Measurements from ENCODE around the gene SLAMF1. TPM values are rescaled to one million over a fixed set of nuclear protein-coding genes. Genes with fewer than 3 reads are reported as not detected.

SLAMF1 gene
- total and polyA plus RNA-seq, 2 donors (not counting 1 experiment from before 2014, with no cell fraction given), result 20.7 to 42.3 TPM

GRCh38 chr1:160590488-160590887, 56.4 kb downstream of the SLAMF1 start:
- ATAC-seq (ENCODE audit: low read depth) (no peak), DNase-seq (no peak)
- H3K79me2 ChIP-seq (ENCODE audit: control insufficient read depth, insufficient read depth, low read length), result no peaks in the 10 kb centered on the region
- Mint-ChIP-seq H3K4me1 (peaks cover 9% of the 10 kb centered on the region), H3K27me3 (no peaks in the 10 kb centered on the region), H3K9me3 (ENCODE audit: insufficient read depth) (peaks cover 6% of the 10 kb centered on the region), H3K27ac (no peak overlapping the region), H3K4me3 (no peak overlapping the region)
- no peaks in the 10 kb centered on the region for H3K36me3 ChIP-seq (replicated peaks in 1 of 2; ENCODE audit: control extremely low read depth in 1 of 2, control insufficient read depth in 1 of 2, extremely low read depth in 1 of 2, insufficient read depth in 2 of 2, low read length in 1 of 2)
- H3K27me3 ChIP-seq (replicated peaks in 1 of 4; ENCODE audit: control extremely low read depth in 1 of 4, control insufficient read depth in 3 of 4, insufficient read depth in 4 of 4, low read length in 3 of 4), result no peaks in the 10 kb centered on the region
- H3K4me2 ChIP-seq (replicated peaks; ENCODE audit: low read depth, low read length, poor library complexity, severe bottlenecking), result no peak overlapping the region
- CTCF ChIA-PET, result interaction anchor here (1.0 to 1.6 kb wide), 3 partner anchors 19 to 214 kb away, joined by 3 read pairs; no protein-coding TSS in a partner anchor
- H3K4me3 ChIP-seq (ENCODE audit: control extremely low read depth in 1 of 5, extremely low read depth in 1 of 5, insufficient read depth in 1 of 5, low read depth in 2 of 5, low read length in 4 of 5), result no peak overlapping the region
- H3K9me3 ChIP-seq (ENCODE audit: control extremely low read depth in 1 of 3, control insufficient read depth in 2 of 3, insufficient read depth in 1 of 3, low read length in 2 of 3), result peaks cover 0 to 1% (median 0%) of the 10 kb centered on the region in 3 donors
- no CpG with 5 or more reads among the region's 1 CpG for WGBS (ENCODE audit: insufficient coverage)
- peaks cover 0 to 6% of the 10 kb centered on the region in 2 donors for H3K4me1 ChIP-seq (ENCODE audit: control insufficient read depth in 2 of 2, insufficient read depth in 2 of 2, low read length in 2 of 2)
- TF ChIP-seq CTCF (IDR thresholded peaks at IDR 0.05) (no peak), EZH2 (IDR thresholded peaks at IDR 0.05; ENCODE audit: borderline replicate concordance, insufficient read depth, low read depth, low read length, poor library complexity, severe bottlenecking) (no peak)
- POLR2A ChIA-PET, result no interaction called here
- intact Hi-C loops (cut with micrococcal nuclease), result loop anchor here (5.0 kb wide), 1 partner anchor 43 kb away; no protein-coding TSS in a partner anchor
- H2AFZ ChIP-seq (ENCODE audit: insufficient read depth, low read depth, low read length, poor library complexity, severe bottlenecking), result no peak overlapping the region
- H4K20me1 ChIP-seq (ENCODE audit: control insufficient read depth, insufficient read depth, low read length, poor library complexity, severe bottlenecking), result no peaks in the 10 kb centered on the region
- no peak overlapping the region for H3K27ac ChIP-seq (ENCODE audit: low read length in 2 of 2)
- no peak overlapping the region for H3K9ac ChIP-seq (ENCODE audit: low read length)

GRCh38 chr1:160588468-160588867, 58.4 kb downstream of the SLAMF1 start:
- Mint-ChIP-seq H3K27ac (no peak overlapping the region), H3K9me3 (ENCODE audit: insufficient read depth) (peaks cover 2% of the 10 kb centered on the region), H3K27me3 (no peaks in the 10 kb centered on the region), H3K4me1 (peaks cover 7% of the 10 kb centered on the region), H3K4me3 (no peak overlapping the region)
- POLR2A ChIA-PET, result interaction anchor here (0.7 kb wide), 1 partner anchor 31 kb away, joined by 10 read pairs; no protein-coding TSS in a partner anchor
- H3K79me2 ChIP-seq (ENCODE audit: control insufficient read depth, insufficient read depth, low read length), result no peaks in the 10 kb centered on the region
- TF ChIP-seq EZH2 (IDR thresholded peaks at IDR 0.05; ENCODE audit: borderline replicate concordance, insufficient read depth, low read depth, low read length, poor library complexity, severe bottlenecking) (no peak), CTCF (IDR thresholded peaks at IDR 0.05) (no peak)
- no peaks in the 10 kb centered on the region for H3K9me3 ChIP-seq (ENCODE audit: control extremely low read depth in 1 of 3, control insufficient read depth in 2 of 3, insufficient read depth in 1 of 3, low read length in 2 of 3)
- H3K36me3 ChIP-seq (replicated peaks in 1 of 2; ENCODE audit: control extremely low read depth in 1 of 2, control insufficient read depth in 1 of 2, extremely low read depth in 1 of 2, insufficient read depth in 2 of 2, low read length in 1 of 2), result no peaks in the 10 kb centered on the region
- intact Hi-C loops (cut with micrococcal nuclease), result no loop called here
- WGBS (ENCODE audit: insufficient coverage), result 100% methylated on average over 2 of the region's 6 CpGs
- H3K4me3 ChIP-seq (ENCODE audit: control extremely low read depth in 1 of 5, extremely low read depth in 1 of 5, insufficient read depth in 1 of 5, low read depth in 2 of 5, low read length in 4 of 5), result no peak overlapping the region
- ATAC-seq (ENCODE audit: low read depth) (no peak), DNase-seq (no peak)
- no peak overlapping the region for H2AFZ ChIP-seq (ENCODE audit: insufficient read depth, low read depth, low read length, poor library complexity, severe bottlenecking)
- H3K27ac ChIP-seq (ENCODE audit: low read length in 2 of 2), result no peak overlapping the region
- H3K4me2 ChIP-seq (replicated peaks; ENCODE audit: low read depth, low read length, poor library complexity, severe bottlenecking), result no peak overlapping the region
- H3K4me1 ChIP-seq (ENCODE audit: control insufficient read depth in 2 of 2, insufficient read depth in 2 of 2, low read length in 2 of 2), result peaks cover 0 to 6% of the 10 kb centered on the region in 2 donors
- CTCF ChIA-PET, result interaction anchor here (1.1 kb wide), 1 partner anchor 19 kb away, joined by 4 read pairs; no protein-coding TSS in a partner anchor
- no peaks in the 10 kb centered on the region for H4K20me1 ChIP-seq (ENCODE audit: control insufficient read depth, insufficient read depth, low read length, poor library complexity, severe bottlenecking)
- H3K27me3 ChIP-seq (replicated peaks in 1 of 4; ENCODE audit: control extremely low read depth in 1 of 4, control insufficient read depth in 3 of 4, insufficient read depth in 4 of 4, low read length in 3 of 4), result no peaks in the 10 kb centered on the region
- H3K9ac ChIP-seq (ENCODE audit: low read length), result no peak overlapping the region
